Measurements from ENCODE around the gene C1orf122. TPM values are rescaled to one million over a fixed set of nuclear protein-coding genes. Genes with fewer than 3 reads are reported as not detected.

C1orf122 gene
- polyA plus RNA-seq, 1 of the 3 experiments (the other 2 are of a cell fraction): 75.3 TPM

GRCh38 chr1:37845786-37846185 lies 38.2 kb downstream of the C1orf122 start:
- 94% methylated on average over 3 of the region's 3 CpGs for WGBS (ENCODE audit: low lambda C conversion rate)
- DNase-seq: no peak
- H3K9ac ChIP-seq: no peak overlapping the region
- H3K4me3 ChIP-seq (ENCODE audit: low read depth in 2 of 2, low read length in 1 of 2): no peak overlapping the region
- TF ChIP-seq IRF3 (IDR thresholded peaks at IDR 0.05; ENCODE audit: low read depth, low read length) (no peak), NRF1 (IDR thresholded peaks at IDR 0.05; ENCODE audit: low read depth, low read length) (no peak), RCOR1 (IDR thresholded peaks at IDR 0.05; ENCODE audit: low read length) (no peak), YY1 (IDR thresholded peaks at IDR 0.05; ENCODE audit: low read depth) (no peak), ZBTB33 (IDR thresholded peaks at IDR 0.05; ENCODE audit: borderline replicate concordance, low read depth) (no peak), TEAD4 (IDR thresholded peaks at IDR 0.05; ENCODE audit: borderline replicate concordance, insufficient read depth) (no peak), MXI1 (IDR thresholded peaks at IDR 0.05; ENCODE audit: low read depth, low read length) (no peak), CTCF (IDR thresholded peaks at IDR 0.05) (no peak), TCF12 (IDR thresholded peaks at IDR 0.05) (no peak)
- no peak overlapping the region for H3K27ac ChIP-seq (ENCODE audit: low read depth in 2 of 2, low read length in 1 of 2)
- H3K9me3 ChIP-seq: no peaks in the 10 kb centered on the region
- peaks cover 85% of the 10 kb centered on the region for H3K79me2 ChIP-seq (ENCODE audit: insufficient read depth)
- H3K36me3 ChIP-seq (replicated peaks in 1 of 2; ENCODE audit: control insufficient read depth in 1 of 2, insufficient read depth in 2 of 2, low read length in 1 of 2): peaks cover 30 to 33% of the 10 kb centered on the region in 2 experiments
- peaks cover 0 to 5% of the 10 kb centered on the region in 2 experiments; a peak in 1 of 4 replicates for H3K4me1 ChIP-seq (ENCODE audit: control insufficient read depth in 1 of 2, insufficient read depth in 2 of 2, low read depth in 1 of 2, low read length in 1 of 2)
- ChIA-PET CTCF (interaction anchor here (1.5 to 3.2 kb wide), 2 partner anchors 14 to 25 kb away, joined by 3 to 11 read pairs; partner anchors contain the start of gene MTF1), POLR2A (no interaction called here)
- peaks cover 43% of the 10 kb centered on the region for H4K20me1 ChIP-seq (ENCODE audit: insufficient read depth)
- H3K9me2 ChIP-seq: no peaks in the 10 kb centered on the region
- H2AFZ ChIP-seq (ENCODE audit: low read depth): no peak overlapping the region
- no peaks in the 10 kb centered on the region for H3K27me3 ChIP-seq (ENCODE audit: insufficient read depth)
- no peak overlapping the region for H3K4me2 ChIP-seq
- no peaks in the 10 kb centered on the region for H3F3A ChIP-seq (replicated peaks; ENCODE audit: insufficient read depth)

- Histone ChIP-seq H3K4me3 (ENCODE audit: low read depth in 2 of 2, low read length in 1 of 2) (no peak overlapping the region), H3K9me3 (no peaks in the 10 kb centered on the region), H3K27me3 (ENCODE audit: insufficient read depth) (no peaks in the 10 kb centered on the region), H2AFZ (ENCODE audit: low read depth) (no peak overlapping the region), H3K27ac (ENCODE audit: low read depth in 2 of 2, low read length in 1 of 2) (no peak overlapping the region), H3K79me2 (ENCODE audit: insufficient read depth) (peaks cover 87% of the 10 kb centered on the region), H3K4me2 (no peak overlapping the region), H3K9ac (no peak overlapping the region), H3F3A (replicated peaks; ENCODE audit: insufficient read depth) (peaks cover 3% of the 10 kb centered on the region), H3K4me1 (ENCODE audit: control insufficient read depth in 1 of 2, insufficient read depth in 2 of 2, low read depth in 1 of 2, low read length in 1 of 2) (peaks cover 0 to 5% of the 10 kb centered on the region in 2 experiments; a peak in 2 of 4 replicates), H3K9me2 (no peaks in the 10 kb centered on the region), H3K36me3 (replicated peaks in 1 of 2; ENCODE audit: control insufficient read depth in 1 of 2, insufficient read depth in 2 of 2, low read length in 1 of 2) (peaks cover 26 to 35% of the 10 kb centered on the region in 2 experiments), H4K20me1 (ENCODE audit: insufficient read depth) (peaks cover 46% of the 10 kb centered on the region)
- ChIA-PET POLR2A (interaction anchor here (0.6 kb wide), 1 partner anchor 27 kb away, joined by 3 read pairs; no protein-coding TSS in a partner anchor), CTCF (interaction anchor here (1.3 to 3.2 kb wide), 3 partner anchors 13 to 35 kb away, joined by 3 to 11 read pairs (median 3); partner anchors contain the start of gene MTF1)
- WGBS (ENCODE audit: low lambda C conversion rate): 94% methylated on average over 4 of the region's 4 CpGs
- no peak for DNase-seq
- no peak for TF ChIP-seq RFX5 (IDR thresholded peaks at IDR 0.05; ENCODE audit: low read length)
- no peak for TF ChIP-seq RXRA (IDR thresholded peaks at IDR 0.05; ENCODE audit: borderline replicate concordance, low read depth)
- no peak for TF ChIP-seq SMC3 (IDR thresholded peaks at IDR 0.05; ENCODE audit: low read depth, low read length)
- no peak for TF ChIP-seq USF1 (IDR thresholded peaks at IDR 0.05; ENCODE audit: borderline replicate concordance, low read depth)
- TF ChIP-seq POLR2AphosphoS5 (IDR thresholded peaks at IDR 0.05; ENCODE audit: low read depth, low read length): no peak
- no peak for TF ChIP-seq TEAD4 (IDR thresholded peaks at IDR 0.05; ENCODE audit: borderline replicate concordance, insufficient read depth)
- no peak for TF ChIP-seq FOXM1 (IDR thresholded peaks at IDR 0.05; ENCODE audit: low read depth)
- no peak for TF ChIP-seq GATA2 (CRISPR knock-in tag; IDR thresholded peaks at IDR 0.05)
- TF ChIP-seq REST (IDR thresholded peaks at IDR 0.05; ENCODE audit: low read depth, low read length): no peak
These were observed 39.2 kb downstream of the C1orf122 start for GRCh38 chr1:37846647-37847339.
